Measurements from ENCODE around the gene TMEM236.
"Not testable (repeated sequence)": the region's sequence is repeated elsewhere in the genome, so short reads cannot be mapped to it uniquely, and the experiment has no call there.

TMEM236 gene

GRCh38 chr10:17751781-17752445, at the start of gene TMEM236:
TMEM236 (plus strand) TSS chr10:17752201; CDS start chr10:17752296, 95 bp downstream.
- no peak for DNase-seq (ENCODE audit: low spot score)

DNA sequence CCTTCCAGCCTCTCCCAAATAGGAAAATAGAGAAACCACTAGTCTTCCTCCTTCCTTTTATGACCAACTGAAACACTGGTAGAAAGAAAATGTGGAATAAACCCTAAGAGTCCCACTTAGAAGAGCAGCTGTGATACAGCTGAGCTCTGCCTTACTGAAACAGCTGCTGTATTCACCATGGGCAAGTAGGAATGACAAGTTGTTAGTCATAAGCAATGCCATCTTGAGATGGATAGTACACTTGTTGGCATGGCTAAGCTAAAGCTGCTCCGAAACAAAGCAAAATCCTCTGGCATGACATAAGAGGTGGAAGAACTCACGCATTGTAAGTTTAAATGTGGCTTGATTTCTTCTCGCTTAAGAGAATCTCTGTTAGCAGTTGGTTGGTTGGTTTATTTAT, 48.3 kb upstream of the TMEM236 start:
- DNase-seq (ENCODE audit: low spot score): no peak

DNA sequence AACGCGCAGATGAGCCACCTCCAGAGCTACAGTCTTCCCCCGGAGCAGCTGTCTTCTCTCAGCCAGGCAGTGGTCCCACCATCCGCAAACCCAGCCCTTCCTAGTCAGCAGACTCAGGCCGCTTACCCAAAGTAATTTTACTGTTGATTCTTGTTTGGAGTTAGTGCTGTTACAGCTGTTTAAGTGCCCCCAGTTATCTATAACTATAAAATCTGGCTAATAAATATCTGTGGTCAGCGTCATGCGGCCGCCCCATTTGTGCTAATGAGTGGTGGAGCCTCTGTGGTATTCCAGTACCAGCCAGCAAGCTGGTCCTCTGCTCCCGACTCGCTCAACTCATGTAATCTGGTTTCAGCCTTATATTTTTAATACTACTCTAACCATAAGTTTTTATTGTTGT, 43.2 kb upstream of the TMEM236 start:
- DNase-seq (ENCODE audit: low spot score): no peak

DNA sequence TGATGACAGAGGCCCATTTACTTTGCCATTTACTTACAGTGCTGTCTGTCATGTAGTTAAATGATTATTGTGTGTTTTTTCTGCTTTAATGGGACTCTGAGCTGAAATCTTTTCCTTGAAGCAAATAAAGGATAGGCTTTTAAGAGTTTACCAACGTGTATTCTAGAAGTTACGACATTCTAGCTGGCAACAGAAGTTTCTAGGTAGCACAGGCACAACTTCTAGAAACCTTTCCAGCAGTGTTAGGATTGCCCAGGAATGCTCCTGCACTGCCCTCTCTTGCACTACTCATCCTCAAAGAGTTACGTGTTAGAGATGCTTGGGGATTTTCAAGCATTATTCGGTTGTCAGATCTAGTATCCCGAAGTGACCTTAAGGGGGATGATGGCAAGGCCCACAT, 42.5 kb upstream of the TMEM236 start:
- no peak for DNase-seq (ENCODE audit: low spot score)

DNA sequence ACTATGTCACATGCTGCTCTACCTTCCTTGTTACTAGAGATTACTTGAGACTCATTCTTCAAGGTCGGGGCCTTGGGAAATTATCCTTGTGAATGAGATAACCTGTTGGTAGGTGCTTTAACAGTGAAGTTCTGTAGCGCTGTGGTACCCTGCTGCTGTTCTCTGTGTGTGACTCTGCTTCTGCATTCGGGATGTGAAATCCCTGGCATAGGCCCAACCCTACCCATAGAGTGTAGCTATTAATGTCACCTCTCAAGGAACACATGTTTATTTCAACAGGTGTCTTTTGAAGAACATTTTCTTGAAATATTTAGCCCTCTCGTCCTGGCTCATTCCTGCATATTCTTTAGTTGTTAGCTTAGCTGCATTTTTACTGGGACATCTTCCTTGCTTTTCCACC, 41.8 kb upstream of the TMEM236 start:
- DNase-seq (ENCODE audit: low spot score): no peak

DNA sequence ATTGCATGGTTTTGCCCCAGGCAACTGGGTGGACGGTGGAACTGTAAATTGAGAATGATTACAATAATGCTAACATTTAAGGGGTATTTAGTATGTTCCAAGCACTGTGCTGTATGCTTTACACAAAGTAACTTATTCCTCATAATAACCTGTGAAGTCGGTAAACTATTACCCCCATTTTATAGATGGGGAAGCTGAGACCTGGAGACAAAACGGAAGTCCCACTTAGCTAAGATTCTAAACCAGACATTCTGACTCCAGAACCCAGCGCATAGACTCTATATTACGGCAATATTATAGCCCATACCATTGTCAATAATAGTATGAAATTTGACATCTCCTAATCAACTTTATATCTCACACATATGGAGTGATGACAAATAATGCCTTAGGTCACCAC, 39.9 kb upstream of the TMEM236 start:
- DNase-seq (ENCODE audit: low spot score): no peak

- no peak for DNase-seq (ENCODE audit: low spot score)
Measured at GRCh38 chr10:17712717-17713471, 39.1 kb upstream of the TMEM236 start.

DNA sequence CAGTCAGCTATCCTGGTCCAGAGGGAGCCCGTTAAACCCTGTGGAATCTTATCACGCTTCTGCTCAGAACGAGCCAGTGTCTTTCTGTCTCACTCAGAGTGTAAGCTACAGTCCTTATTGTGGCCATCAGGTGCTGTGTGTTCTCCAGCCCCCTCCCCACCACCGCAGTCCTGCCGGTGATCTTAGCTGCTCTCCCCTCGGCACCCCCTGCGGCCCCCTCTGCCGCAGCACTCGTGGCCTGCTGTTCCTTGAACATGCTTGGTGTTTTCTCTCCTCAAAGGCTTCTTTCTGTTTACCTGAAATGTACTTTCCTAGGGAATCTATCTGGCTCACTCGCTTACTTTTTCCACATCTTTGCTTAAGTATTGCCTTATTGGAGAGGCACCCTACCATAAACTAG, 38.2 kb upstream of the TMEM236 start:
- DNase-seq (ENCODE audit: low spot score): no peak

DNA sequence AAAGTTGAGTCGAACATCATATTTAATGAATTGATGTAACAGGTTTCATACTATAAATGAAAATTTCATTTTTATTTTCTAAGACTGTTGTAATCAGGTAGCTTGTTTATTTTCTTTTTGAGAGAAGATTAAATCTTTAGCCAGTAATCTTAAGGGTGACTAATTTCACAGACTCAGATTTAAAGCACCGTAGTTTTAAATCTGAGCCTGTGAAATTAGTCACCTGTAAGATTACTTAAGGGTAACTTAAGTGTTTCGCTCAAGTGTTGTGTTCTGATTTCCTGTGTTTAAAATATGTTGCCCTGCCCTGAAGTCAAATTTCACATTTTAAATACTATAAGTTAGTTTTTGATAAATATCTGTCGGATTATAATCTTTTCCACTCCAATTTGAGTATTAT, 35.8 kb upstream of the TMEM236 start:
- DNase-seq (ENCODE audit: low spot score): no peak

DNA sequence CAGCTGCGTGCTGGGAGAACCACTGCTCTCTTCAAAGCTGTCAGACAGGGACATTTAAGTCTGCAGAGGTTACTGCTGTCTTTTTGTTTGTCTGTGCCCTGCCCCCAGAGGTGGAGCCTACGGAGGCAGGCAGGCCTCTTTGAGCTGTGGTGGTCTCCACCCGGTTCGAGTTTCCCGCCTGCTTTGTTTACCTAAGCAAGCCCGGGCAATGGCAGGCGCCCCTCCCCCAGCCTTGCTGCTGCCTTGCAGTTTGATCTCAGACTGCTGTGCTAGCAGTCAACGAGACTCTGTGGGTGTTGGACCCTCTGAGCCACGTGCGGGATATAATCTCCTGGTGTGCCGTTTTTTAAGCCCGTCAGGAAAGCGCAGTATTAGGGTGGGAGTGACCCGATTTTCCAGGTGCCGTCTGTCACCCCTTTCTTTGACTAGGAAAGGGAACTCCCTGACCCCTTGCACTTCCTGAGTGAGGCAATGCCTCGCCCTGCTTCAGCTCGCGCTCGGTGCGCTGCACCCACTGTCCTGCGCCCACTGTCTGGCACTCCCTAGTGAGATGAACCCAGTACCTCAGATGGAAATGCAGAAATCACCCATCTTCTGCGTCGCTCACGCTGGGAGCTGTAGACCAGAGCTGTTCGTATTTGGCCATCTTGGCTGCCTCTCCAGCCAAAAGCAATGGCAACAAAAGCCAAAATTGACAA, 29.5 kb upstream of the TMEM236 start:
- DNase-seq (ENCODE audit: low spot score): not testable (repeated sequence)

- no peak for DNase-seq (ENCODE audit: low spot score)
Measured at GRCh38 chr10:17725703-17726102, 26.3 kb upstream of the TMEM236 start.

- DNase-seq (ENCODE audit: low spot score): no peak
Measured at GRCh38 chr10:17729630-17730029, 22.4 kb upstream of the TMEM236 start.

DNA sequence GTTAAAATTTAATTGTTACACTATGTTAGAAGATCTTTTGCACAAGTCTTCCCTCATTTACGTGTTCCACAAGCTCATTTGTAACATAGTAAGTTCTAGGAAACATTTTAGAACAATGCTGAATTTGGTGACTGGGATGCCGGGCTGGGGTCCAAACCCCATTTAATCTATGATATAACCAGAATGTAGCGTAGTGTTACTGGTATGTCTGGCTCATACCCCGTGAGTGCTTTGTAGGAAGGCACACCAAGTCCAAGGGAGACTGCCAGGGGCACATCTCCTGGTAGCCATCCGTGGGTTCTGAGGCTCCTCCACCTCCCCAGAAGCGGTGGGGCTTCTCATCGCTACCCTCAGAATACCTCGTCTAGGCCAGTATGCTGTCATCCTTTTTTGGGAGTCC, 21.3 kb upstream of the TMEM236 start:
- DNase-seq (ENCODE audit: low spot score): no peak

DNA sequence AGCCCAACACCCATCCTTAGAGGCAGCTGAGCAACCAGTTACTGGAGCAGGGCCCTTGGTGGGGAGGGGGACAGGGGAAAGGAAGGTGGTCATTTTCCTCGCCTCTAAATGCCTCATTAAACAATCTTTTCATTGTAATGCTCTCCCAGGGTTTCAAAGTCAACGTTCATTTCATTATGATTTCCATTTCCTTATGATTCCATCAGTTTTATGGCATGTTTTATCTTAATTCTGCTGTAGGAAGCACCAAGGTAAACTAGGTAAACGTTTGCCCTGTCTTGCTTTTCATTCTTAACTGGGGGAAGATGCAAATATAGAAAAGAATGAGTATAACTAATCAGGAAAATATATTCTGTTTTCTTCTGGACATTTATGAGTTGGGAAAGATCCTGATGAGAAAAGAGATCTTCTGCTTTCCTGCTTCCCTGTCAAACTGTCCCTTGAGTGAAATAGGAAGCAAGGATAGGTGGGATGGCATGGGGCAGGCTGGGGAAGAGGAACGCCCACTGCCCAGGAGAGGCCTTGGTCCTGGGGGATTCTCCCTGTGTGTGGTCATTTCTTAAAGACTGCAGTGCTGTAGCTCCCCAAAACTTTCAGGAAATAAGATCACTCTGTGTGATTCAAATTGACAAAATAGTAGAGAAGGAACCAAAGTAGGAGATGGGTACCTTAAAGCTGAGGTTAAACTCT, 20.5 kb upstream of the TMEM236 start:
- no peak for DNase-seq (ENCODE audit: low spot score)

GRCh38 chr10:17733620-17734019, 18.4 kb upstream of the TMEM236 start:
- DNase-seq (ENCODE audit: low spot score): no peak

GRCh38 chr10:17734432-17735080, 17.4 kb upstream of the TMEM236 start:
- DNase-seq (ENCODE audit: low spot score): no peak

DNA sequence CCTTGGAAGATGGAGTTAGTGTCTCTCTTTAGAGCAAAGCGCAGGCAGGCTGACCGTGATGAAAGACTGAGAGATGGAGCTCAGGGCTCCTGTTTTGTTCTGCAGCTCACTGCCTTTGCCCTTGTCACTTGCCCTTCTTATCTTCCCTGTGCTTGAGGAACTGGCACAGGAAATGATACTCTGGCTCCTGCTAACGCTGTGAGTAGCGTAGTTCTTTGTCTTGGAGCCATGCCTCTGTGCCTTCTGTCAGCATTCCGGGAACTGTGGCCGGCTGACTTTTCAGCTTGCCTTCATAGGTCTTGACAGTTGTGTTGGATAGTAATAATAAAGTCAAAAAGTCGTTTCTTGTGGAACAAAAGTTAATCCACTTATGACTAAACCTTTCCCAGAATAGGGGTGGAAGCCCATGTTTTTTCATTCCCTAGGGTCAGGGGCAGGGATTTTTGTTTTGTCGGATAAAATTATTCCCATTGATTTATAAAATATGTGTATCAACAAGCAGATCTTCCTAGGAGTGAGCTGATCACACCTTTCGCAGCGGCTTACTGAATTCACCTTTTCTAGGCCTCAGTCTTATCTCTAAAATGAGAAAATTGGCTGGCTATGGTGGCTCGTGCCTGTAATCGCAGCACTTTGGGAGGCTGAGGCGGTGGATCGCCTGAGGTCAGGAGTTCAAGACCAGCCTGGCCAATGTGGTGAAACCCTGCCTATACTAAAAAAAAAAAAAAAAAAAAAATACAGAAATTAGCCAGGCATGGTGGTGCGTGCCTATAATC, 16.6 kb upstream of the TMEM236 start:
- DNase-seq (ENCODE audit: low spot score): no peak

DNA sequence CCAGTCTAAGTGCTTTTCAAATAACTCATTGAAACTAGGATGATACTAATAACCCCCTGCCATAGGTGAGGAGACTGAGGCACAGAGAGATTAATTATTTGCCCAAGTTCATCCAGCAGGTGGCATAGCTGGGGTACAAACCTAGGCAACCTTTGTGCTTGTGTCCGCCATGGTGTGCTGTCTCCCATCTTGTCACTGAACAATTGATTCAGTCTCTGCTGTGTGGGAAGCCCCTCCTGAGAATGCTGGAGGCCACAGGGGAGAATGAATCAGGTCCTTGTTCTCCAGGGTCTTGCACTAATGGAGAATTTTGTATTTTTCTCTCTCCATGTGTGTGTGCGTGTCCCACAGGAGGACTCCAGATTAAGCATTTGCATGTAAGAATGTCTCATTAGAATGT, 15.8 kb upstream of the TMEM236 start:
- no peak for DNase-seq (ENCODE audit: low spot score)

DNA sequence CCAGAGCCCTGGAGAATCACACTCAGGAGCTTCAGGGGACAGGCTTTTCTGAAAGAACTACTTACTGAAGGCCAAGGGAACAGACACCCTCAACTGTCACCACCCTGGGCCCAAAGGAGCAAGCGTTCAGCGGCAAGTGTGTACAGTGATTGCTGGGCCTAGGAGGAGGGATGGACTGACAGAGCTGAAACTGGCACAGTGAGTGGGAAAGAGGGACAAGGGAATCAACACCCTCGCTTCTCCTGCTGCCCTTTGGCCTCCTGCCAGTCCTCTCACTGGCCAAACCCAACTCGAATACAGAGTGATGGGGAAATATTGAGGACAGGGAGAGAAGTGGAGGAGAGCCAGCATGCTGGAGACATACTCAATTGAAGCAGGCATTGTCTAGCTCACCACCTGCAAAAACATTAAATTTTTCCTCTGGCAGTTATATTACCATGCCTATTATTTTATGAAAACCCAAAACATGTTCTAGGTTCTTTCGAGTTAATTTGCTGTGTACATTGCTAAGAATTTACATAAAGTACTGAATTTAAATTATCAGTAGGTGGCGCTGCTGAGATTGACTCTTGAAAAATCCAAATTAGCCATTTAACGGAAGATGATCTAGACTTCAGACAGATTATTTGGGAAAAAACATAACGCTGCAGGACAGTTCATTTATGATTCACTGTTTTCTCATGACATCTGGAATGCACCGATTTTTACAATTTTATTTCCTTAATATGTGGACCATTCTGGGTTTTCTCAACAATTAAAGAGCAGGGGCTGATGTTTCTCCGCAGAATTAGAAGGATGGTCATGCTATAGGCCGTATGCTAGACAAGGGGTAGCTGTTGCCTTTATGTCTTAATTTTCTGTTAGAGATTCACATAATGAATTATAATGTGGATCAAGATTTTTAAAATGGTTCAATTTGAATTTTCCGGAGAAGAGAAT, 14.7 kb upstream of the TMEM236 start:
- DNase-seq (ENCODE audit: low spot score): peak; percentile 70

DNA sequence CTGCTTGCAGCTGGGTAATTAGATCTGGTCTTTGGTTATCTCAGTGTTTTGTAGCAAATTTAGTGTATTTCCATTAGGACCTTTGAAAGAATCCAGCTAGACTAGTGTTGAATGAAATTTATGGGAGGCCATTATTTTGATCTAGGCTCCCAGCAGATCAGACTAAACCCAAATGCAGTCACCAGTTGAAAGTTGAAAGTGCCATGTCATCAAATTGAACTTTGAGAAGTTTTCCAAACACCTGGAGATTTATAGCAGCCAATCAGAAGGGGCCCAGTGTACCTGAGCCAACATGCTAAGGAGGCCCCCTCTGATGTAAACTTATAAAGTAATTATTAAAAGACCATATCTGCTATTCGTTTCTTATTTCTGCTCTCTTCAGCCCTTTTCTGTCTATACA, 11.3 kb upstream of the TMEM236 start:
- DNase-seq (ENCODE audit: low spot score): no peak
